Superior temporal gyrus (tissue), 1 donor: Measurements from ENCODE around the gene GPR176.

Experiments used
- DNase-seq: peaks from one replicate; pipeline ENCODE4 v3.0.0-alpha.2; 2016; ENCODE audit errors: extremely low spot score

Gene GPR176

DNA sequence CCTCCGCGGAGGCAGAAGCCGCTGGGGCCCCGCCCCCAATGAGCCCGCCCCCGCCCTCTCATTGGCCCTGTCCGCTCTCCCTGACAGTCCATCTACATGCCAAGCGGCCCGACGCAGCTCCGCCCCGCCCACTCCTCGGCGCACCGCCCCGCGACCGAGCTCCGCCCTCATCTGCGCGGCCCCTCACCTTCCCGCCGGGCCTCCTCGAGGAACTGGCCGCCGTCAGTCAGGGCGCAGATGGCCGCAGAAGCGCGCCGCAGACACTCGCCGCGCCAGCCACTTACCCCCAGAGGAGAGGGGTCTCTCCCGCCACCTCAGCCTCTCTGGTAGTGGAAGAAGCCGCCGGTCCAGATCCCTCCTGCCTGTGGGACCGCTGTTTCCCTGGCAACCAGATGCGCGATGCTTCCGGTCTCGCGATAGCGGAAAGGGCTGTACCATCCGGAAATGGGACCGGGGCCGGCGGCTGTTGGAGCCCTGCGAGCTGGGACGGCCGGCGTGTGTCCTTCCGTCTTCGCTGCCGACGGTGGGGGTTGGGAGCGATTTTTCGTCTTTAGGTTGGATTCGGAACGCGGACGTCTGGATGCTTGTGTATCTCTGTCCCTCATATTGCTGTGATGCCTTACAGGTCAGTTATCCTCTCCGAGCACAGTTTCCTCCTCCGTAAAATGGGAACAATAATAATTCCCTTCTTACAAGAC, 137.5 kb downstream of the GPR176 start, which contains the start of gene FSIP1:
TSS of gene FSIP1 (minus strand) at position 401 of the 698 bp plus-strand sequence. CDS start 6,317 bp downstream, outside the sequence.
- DNase-seq: peak; percentile 94

DNA sequence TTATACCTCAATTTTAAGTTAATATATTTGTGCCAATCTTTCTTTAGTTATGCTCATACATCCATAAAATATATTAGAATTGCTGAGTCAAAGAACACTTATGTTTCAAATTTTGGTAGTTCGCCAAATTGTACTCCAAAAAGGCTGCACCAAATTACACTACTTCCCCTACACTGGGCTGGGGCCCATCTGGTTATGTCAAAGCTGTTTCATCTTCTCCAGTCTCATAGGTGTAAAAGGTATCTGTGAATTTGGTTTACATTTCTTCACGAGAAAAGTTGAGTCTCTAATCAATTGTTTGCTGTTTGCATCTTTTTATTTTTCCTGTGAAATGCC, 138.1 kb downstream of the GPR176 start:
- DNase-seq: no peak

GRCh38 chr15:39781147-39781966, 138.7 kb downstream of the GPR176 start:
- DNase-seq: no peak

- DNase-seq: no peak
These were observed 142.0 kb downstream of the GPR176 start for GRCh38 chr15:39778021-39778420.

DNA sequence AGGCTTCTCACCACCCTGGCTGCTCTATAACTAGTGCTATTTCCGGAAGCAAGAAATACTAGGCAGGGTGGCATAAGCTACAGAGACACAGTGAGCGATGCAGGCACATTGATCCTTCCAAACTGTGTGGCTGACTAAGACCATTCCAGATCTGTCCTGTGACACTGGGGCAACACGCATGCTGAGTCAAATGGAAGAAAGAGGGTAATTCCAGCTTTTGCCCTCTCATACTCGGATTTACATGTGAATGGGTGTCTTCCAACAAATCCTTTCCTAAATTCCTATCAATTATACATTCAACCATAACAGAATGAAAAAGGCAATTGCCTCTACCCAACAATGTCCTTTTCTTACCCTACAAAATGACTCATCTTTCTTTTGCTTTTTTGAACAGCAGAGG, 142.6 kb downstream of the GPR176 start:
- DNase-seq: no peak

DNA sequence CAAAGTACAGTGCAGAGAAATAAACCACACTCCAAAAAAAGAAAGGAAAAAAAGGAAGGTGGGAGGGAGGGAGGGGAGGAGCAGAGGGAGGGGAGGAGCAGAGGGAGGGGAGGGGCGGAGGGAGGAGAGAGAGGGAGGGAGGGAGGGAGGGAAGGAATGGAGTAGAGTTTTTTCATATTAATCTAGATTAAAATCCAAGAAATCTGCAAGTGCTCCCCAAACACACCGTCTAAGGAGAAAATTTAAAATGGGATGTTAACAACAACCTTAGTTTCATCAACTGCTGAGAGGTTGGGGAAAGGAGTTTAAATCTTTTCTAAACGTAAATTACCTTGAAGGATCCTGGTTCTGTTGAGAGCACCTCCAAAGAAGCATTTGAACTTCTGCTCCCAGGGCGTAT, 144.0 kb downstream of the GPR176 start:
- DNase-seq: no peak

DNA sequence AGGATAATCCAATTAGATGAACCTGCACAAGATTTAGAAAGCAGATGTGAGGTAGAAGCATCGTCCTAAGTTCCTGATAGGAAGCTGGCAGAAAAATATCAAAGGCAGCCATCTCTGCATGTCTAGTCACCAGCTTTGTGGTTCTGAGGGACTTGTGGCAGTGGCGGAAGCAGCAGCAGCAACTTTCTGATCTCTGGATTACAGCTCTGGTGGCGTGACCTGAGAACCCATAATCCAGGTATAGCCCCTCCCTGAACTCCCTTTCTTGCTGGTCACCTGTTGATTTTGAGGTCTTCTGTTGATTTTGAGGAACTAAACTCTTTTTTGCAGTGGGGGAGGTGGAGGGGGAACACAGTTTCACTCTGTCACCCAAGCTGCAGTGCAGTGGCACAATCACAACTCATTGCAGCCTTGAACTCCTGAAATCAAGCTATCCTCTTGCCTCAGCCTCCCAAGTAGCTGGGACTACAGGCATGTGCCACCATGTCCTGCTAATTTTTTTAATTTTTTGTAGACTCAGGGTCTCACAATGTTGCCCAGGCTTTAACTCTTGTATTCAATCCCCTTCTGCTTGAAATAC, 145.3 kb downstream of the GPR176 start:
- no peak for DNase-seq

- no peak for DNase-seq
These were observed 149.0 kb downstream of the GPR176 start for GRCh38 chr15:39770748-39771689.

GRCh38 chr15:39767921-39768320, 152.1 kb downstream of the GPR176 start:
- DNase-seq: no peak

DNA sequence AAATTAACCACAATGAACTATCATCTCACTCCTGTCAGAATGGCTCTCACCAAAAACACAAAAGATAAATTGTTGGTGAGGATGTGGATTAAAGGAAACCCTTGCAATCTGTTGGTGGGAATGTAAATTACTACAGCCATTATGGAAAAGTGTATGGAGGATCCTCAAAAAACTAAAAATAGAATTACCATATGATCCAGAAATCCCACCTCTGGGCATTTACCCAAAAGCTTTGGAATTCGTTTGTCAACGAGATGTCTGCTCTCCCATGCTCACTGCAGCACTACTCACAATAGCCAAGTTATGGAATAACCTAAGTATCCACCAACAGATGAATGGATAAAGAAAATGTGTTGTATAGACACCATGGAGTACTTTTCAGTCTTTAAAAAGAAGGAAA, 159.1 kb downstream of the GPR176 start:
- no peak for DNase-seq

GRCh38 chr15:39756806-39757522, 163.1 kb downstream of the GPR176 start:
- DNase-seq: peak; percentile 89

DNA sequence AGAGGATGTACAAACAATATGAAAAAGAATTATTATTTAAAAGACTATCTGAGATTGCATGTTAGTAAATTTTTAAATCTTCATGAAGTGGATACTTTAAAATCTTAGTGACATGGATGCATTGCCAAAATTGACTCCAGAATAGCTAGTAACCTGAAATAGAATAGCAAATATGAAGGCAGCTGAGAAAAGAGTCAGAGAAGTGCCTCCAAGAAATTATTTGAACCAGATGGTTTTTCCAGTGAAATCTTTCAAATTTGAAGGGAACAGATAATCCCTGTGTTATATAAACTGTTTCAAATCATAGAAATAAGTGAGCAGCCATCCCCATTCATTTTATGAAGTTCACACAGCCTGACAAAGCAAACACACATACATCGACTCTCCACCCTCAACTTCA, 167.1 kb downstream of the GPR176 start:
- DNase-seq: peak; percentile 60

- DNase-seq: no peak
These were observed 167.8 kb downstream of the GPR176 start for GRCh38 chr15:39752246-39752645.
